HS-27A (cell line): Measurements from ENCODE around the gene SLC34A3.
A peak's percentile ranks its signal among the peaks of the same experiment; 100 is the strongest.
"Not testable (repeated sequence)": the region's sequence is repeated elsewhere in the genome, so short reads cannot be mapped to it uniquely, and the experiment has no call there.

Source experiments
- DNase-seq: peaks from one replicate; pipeline ENCODE4 v3.0.0-alpha.2; 2012; ENCODE audit warnings: low read depth, missing footprints

Gene SLC34A3

DNA sequence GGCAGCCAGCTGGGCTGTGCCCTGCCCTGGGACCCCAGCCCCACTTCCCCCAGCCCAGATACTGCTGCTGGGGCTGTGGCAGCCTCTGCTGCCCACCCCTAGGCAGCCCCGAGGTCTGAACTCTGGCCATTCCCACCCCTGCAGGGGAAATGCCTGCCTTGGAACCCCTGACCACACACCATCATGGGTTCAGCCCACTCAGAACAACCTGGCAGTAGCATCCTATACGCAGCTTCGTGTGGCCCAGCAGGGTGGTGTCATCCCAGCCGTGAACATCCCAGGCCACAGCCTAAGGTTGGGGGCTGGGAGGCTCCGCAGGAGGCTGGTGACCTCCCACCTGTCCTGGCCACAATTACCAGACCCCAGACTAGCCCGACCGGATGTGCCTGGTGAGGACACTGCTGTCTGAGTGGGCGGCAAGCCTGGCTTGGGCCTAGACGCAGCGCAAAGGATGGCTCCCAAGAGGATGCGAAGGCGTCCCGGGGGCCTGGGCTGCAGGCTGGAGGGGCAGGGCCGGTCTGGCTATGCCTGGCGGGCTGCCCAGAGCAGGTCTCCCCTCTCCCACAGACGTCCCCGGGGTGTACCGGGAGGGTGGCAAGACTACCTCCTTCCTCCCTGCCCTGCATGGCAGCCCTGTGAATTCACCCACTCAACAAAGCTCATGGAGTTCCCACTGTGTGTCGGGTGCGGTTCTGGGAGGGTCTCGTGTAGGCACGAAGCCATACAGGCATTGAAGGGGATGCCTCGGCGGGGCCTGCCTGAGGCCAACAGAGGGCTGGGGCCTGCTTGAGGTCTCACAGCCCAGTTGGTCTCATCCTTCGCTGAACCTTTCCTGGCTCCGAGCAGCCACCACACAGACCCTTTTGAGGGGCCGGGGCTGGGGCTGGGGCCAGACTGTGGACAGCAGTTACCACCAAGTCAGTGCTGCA is 1.5 kb upstream of the SLC34A3 start:
- no peak for DNase-seq

DNA sequence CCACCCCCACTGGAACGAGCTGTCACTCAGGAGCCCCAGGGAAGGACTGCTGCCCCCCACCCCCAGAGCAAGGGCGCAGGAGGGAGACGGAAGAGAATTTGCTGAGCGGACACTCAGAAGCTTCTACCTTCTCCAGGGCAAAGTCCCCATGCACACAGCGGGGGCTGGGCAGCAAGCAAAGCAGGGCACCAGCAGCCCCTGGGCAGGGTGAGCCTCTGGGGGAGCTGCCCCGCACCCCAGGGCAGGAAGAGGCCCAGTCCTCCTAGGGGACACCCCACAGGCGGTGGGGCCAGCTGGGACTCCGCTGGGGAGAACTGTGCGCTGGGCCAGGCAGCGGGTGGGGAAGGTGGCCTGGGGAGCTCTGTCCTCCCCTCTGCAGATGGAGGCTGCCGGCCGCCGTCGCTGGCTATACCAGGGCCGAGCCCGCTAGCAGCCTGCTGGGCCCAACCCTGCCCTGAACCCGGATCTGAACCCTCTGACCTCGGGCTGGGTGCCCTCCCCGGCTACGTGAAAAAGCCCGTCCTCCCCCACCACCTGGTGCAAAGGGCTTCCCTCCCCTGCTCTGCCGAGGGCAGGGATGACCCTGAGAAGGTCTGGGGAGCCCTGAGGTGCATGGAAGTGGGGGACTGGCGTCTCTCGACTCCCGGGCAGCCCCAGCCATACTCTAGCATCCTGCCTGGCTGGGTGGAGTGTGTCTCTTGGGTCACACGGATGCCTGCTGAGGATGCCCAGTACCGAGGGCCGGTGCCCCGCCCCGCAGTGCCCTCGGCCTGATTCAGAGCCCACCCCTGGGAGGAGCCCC is 597 bp upstream of the SLC34A3 start:
- DNase-seq, result no peak

DNA sequence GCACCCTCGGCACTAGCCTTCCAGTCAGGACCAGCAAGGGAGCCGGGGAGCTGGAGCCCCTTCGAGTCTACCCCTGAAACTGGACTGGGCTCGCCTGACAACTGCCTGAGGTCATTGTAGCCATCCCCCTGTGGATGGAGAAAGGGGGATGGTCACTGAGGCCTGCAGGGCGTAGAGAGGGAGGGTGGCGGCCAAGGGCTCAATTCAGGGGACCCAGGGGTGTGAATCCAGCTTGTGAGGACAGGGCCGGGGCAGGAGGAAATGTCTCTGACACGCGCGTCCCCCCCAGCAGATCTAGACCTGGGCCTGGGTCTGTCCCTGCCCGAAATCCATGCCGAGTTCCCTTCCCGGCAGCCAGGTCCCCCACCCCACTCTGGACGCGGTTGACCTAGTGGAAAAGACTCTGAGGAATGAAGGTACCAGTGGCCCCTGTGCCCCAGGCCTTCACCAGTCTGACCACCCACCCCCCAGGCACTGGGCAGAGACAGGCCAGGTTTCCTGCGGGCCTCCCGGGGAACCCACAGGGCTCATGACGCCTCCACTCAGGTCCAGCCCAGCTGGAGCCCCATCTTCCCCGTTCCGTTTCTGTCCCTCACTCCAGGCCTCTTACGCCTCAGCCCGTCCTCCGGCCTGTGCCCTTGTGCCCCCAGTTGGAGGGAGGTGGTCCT is 805 bp downstream of the SLC34A3 start:
- no peak for DNase-seq

DNA sequence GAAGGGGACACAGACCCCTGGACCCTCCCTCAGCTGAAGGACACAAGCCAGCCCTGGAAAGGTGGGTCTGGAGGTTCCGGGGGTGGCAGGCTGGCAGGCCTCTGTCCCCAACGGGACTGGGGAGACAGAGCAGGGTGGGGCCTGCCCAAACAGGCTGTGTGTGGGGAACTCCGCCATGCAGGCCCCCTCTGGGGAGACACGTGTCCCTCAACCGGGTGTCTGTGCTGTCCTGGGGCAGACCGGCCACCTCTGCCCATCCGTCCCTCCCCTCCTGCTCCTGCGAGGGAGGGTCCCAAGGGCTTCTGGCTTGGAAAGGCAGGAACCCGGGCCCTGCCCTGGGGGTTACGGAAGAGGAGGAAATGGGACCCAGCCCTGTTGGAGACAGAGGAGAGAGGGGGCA is 1.4 kb downstream of the SLC34A3 start:
- no peak for DNase-seq

DNA sequence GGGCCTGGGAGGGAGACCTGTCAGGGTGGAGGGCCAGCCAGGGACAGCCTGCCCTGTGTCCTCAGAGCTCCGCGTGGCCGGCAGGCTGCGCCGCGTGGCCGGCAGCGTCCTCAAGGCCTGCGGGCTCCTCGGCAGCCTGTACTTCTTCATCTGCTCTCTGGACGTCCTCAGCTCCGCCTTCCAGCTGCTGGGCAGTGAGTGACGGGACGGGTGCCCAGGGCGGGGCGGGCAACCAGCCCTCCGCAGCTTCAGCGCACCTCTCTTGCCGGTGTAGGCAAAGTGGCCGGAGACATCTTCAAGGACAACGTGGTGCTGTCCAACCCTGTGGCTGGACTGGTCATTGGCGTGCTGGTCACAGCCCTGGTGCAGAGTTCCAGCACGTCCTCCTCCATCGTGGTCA is 1.8 kb downstream of the SLC34A3 start:
- DNase-seq, result no peak

DNA sequence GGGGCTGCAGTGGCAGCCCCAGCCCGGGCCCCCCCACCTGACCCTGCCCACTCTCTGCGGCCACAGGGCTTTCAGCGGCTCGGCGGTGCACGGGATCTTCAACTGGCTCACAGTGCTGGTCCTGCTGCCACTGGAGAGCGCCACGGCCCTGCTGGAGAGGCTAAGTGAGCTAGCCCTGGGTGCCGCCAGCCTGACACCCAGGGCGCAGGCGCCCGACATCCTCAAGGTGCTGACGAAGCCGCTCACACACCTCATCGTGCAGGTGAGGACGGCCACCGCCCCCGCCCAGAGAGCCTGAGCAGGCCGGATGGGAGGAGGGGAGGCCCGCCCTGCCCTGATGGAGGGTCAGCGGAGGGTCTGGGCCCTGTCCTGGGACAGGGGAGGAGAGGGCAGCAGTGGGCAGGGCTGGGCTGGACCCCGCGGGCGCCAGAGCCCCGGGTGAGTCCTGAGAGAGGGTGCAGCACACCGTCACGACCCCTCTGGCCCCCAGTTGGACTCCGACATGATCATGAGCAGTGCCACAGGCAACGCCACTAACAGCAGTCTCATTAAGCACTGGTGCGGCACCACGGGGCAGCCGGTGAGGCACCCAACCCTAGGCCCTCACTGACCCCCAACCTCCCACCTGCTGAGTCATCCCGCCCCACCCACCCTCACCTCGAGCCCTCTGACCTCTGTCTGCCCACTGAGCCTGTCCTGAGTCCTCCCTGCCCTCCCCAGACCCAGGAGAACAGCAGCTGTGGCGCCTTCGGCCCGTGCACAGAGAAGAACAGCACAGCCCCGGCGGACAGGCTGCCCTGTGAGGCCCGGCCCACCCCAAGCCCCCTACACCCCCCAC is 2.7 kb downstream of the SLC34A3 start:
- DNase-seq, result no peak

DNA sequence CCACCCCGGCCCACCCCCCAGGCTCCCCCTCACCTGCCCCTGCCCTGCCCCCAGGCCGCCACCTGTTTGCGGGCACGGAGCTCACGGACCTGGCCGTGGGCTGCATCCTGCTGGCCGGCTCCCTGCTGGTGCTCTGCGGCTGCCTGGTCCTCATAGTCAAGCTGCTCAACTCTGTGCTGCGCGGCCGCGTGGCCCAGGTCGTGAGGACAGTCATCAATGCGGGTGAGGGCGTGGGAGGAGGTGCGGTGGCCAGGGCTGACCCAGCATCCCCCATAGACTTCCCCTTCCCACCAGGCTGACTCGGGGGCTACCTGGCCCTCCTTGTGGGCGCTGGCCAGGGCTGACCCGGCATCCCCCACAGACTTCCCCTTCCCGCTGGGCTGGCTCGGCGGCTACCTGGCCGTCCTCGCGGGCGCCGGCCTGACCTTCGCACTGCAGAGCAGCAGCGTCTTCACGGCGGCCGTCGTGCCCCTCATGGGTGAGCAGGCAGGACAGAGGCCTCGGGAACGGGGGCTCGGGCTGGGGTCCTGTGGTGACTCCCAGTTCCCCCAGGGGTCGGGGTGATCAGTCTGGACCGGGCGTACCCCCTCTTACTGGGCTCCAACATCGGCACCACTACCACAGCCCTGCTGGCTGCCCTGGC is 3.5 kb downstream of the SLC34A3 start:
- no peak for DNase-seq

DNA sequence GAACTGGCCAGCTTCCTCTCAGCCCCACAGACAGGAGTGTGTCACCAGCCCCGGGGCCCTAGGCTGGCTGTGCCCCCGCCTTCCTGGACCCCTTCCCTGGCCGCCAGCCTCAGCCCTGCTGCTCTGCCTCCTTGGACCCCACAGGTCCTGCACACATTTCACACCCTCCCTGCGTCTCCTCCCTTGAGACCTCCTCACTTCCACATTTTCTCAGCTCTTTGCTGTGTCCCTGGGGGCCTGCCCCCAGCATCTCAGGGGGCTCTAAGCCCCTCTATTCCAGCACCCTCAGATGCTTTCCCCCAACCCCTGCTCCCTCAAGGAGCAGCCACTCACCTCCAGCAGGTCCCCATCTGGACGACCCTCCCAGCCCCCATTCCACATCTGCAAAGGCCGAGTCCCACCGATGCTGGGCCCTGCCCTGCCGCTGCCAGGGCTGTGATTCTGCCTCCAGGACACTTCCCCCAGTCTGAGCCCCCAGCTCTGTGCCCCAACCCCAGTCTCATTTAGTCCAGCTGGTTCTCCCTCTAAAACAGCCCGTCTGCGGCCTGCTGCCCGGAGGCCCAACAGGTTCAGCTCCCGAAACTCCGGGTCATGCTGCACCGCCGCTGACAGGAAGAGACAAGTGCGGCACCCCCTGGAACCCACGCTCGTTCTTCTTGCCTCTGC is 4.2 kb downstream of the SLC34A3 start:
- no peak for DNase-seq

DNA sequence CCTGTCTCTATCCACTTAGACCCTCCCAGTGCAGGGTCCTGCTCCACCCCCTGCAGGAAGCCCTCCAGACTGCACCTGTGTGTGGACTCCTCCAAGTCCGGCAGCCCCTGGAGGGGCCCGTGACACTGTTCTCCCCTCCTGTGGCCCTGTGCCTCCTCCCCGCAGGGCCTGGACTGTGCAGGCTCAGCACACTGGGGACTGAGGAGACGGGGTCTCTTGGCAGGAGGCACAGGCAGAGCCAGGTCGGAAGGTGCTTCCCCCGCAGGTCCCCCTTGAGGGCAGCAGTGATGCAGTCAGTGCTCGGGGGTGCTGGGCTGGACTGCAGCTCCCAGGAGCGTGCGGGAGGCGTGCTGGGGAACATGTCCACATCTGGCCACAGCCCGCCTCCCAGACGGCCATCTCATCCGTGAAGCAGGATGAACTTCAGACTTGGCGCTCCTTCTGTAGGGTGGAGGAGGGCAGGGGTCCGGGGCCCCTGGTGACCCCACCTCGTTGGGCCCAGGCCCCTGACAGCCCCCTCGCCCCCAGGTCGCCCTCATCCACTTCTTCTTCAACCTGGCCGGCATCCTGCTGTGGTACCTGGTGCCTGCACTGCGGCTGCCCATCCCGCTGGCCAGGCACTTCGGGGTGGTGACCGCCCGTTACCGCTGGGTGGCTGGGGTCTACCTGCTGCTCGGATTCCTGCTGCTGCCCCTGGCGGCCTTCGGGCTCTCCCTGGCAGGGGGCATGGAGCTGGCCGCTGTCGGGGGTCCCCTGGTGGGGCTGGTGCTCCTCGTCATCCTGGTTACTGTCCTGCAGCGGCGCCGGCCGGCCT is 4.9 kb downstream of the SLC34A3 start:
- no peak for DNase-seq

DNA sequence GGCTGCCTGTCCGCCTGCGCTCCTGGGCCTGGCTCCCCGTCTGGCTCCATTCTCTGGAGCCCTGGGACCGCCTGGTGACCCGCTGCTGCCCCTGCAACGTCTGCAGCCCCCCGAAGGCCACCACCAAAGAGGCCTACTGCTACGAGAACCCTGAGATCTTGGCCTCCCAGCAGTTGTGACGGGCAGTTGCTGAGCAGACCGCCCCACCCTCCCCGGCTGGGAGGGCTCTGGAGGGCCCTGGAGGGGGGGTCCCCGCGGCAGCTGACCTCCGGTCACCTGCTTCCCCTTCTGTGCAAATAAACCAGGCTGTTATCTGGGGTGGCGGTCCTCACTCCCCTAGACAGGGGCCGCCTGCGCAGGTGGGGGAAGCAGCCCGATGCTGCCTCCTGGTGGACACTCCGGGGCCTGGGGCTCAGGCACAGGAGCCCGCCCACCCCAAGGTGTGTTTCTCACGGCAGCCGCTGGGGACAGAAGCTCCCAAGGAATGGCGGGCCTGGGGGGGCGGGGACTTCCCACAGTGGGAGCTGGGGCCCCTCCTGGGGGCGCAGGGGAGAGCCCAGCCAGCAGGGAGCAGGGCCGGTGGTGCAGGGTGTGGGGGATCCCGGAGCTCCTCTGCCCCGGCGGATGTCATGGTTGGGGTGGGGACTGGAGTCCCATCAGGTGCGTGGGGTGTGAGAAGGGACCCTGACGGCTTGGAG is 5.7 kb downstream of the SLC34A3 start:
- no peak for DNase-seq

DNA sequence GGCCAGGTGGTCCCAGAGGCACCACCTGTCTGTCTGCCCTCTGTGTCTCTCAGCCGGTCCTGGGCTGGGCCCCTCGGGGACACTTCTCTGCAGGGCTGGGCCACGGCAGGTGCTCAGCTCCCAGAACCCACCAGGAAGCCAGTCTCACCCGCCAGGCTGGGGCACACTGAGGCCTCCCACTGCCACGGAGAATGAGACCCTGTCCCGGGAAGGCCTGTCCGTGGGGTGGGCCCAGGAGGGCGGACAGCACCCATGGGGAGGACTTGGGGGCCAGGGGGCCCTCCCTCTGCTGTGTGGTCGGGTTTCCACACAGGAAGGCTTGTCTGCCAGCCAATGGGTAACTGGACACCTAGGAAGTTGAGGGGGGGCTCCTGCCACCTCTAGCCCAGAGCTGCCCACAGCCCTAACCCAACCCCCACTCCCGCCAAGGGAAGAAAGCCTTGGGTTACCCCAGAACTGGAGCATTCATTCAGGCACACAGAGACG is 6.3 kb downstream of the SLC34A3 start:
- DNase-seq, result no peak

DNA sequence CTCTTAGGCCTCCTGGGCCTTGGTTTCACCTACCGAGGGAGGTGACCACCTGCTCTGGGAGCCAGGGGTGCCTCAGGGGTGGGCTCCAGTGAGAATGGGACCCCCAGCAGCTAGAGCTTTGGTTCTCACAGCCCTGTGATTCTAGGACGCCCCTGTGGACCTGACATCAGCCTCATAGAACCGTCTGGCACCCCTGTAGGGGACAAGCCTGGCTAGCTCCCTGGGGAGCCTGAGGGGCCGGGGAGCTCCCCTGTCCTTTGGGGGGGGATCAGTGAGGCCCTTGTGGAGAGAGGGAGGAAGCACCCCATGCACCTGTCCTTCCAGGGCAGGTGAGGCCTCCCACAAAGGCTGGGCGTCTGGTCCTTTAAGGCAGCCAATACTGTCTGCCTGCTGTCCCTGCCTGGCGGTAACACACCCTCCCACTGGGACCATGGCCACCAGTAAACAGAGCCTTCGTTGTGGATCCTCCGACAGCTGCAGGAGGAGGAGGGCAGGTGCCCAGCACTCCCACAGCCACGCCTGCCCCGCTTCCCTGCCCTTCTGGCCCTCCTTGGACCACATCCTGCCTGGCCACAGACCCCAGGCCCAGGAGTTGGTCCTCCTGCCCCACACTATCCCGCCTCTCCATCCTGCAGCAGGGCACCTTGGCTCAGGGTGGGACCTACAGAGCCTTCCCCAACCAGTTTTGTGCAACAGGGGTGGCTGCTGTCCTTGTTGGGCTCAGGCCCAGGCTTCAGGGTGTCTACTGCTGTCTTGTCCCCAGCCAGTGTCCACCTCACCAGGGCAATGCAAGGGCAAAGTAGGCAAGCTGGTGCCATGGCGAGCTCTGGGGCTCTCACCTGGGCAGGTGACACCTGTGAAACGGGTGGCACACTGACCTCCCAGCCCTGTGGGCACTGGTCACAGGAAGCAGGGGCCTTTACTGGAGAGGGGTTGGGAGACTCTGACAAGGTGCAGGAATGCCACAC is 7.3 kb downstream of the SLC34A3 start:
- DNase-seq, result no peak

DNA sequence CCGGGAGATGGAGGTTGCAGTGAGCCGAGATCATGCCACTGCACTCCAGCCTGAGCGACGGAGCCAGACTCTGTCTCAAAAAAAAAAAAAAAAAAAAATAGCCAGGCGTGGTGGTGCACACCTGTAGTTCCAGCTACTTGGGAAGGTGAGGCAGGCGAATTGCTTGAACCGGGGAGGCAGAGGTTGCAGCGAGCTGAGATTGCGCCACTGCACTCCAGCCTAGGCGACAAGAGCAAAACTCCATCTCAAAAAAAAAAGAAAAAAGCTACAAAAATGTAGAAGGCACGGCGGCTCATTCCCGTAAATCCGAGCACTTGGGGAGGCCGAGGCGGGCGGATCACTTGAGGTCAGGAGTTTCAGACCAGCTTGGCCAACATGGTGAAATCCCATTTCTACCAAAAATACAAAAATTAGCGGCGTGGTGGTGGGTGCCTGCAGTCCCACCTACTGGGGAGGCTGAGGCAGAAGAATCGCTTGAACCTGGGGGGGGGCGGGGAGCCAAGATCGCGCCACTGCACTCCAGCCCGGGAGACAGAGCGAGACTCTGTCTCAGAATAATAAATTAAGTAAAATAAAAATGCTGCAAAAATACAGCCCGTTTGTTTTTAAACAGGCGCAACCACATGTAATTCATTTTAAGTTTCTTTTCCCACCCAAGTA is 9.0 kb downstream of the SLC34A3 start:
- DNase-seq, result not testable (repeated sequence)

DNA sequence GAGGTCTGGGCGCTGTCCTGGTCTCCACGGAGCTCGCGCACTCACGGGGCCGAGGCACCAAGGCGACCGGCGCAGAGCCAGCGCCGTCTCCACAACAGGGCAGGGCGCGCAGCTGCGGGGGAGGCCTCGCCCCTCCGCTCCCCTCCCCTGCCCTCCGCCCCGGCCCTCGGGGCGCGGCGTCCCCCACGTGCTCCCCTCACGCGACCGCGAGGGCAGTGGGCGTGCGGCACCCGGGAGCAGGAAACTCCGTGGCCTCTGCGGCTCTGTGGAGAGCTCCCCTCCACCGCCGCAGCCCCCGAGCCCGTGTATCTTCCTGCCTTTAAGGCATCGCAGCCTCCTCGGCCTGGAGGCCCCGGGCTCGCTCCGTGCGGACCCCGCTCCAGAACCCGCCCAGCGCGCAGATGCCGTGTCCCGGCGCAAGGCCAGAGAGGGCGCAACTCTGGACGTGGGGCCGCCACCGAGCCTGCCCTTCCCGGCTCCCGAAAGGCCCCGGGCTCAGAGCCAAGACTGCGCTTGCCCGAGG is 9.7 kb downstream of the SLC34A3 start:
- peak; percentile 40 for DNase-seq

DNA sequence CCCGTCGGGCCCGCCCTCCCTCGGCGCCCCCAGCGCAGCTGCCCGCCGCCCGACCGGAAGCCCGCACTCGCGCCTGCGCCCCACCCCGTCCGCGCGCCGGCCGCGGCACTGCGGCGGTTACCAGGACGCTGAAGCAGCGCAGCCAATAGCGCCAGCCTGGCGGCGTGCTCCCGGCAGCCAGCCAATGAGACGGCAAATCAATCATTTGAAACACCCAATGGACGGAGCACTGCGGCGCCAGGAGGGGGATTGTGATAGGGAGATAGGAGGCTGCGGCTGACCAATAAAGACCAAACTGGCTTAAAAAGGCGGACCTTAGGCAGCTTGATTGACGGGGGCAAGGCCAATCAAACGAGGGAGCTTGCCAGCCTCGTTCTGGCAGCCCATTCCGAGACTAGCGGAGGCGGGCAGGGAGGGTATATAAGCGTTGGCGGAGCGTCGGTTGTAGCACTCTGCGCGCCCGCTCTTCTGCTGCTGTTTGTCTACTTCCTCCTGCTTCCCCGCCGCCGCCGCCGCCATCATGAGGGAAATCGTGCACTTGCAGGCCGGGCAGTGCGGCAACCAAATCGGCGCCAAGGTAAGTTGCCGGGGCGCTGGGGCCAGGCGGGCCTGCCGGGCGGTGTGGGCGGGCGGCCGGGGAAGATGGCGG is 10.3 kb downstream of the SLC34A3 start, which contains the start of gene TUBB4B:
TUBB4B (plus strand) TSS at position 447 of the 649 bp plus-strand sequence; CDS start at position 521, 74 bp downstream.
- DNase-seq, result peak; percentile 96
